HG03159 (cell line): ENCODE results near the gene PCIF1.

ENCODE experiments used
- ATAC-seq: cut with Tn5 transposase; IDR thresholded peaks from one replicate; pipeline ENCODE4 v1.9.1; 2021; ENCODE audit warnings: mild to moderate bottlenecking, moderate library complexity; ENCODE audit not compliant: unreplicated experiment

Gene PCIF1

GRCh38 chr20:45904583-45905504 lies 29.6 kb upstream of the PCIF1 start:
- ATAC-seq: no peak

DNA sequence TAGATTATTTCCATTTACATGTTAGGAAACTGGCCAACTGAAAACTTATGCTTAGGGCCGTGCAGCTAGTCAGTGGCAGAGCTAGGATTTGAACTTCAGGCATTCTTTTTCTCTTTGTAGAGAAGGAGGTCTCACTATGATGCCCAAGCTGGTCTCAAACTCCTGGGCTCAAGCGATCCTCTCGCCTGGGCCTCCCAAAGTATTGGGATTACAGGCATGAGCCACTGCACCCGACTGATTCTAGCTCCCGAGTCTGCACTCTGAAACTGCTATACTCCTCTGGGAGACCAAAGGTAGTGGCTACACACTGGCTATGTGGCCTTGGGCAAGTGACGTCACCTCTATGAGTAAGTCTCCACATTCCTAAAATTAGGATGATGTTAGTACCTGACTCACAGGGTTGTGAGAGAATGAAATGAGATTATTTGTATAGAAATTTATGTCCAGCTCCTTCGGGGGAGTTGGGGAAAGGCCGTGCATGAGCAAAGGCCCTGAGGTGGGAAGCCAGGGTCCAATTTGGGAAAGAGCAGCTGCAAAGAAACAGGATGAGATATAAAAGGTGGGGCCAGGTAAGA lies 28.9 kb upstream of the PCIF1 start:
- ATAC-seq: no peak

DNA sequence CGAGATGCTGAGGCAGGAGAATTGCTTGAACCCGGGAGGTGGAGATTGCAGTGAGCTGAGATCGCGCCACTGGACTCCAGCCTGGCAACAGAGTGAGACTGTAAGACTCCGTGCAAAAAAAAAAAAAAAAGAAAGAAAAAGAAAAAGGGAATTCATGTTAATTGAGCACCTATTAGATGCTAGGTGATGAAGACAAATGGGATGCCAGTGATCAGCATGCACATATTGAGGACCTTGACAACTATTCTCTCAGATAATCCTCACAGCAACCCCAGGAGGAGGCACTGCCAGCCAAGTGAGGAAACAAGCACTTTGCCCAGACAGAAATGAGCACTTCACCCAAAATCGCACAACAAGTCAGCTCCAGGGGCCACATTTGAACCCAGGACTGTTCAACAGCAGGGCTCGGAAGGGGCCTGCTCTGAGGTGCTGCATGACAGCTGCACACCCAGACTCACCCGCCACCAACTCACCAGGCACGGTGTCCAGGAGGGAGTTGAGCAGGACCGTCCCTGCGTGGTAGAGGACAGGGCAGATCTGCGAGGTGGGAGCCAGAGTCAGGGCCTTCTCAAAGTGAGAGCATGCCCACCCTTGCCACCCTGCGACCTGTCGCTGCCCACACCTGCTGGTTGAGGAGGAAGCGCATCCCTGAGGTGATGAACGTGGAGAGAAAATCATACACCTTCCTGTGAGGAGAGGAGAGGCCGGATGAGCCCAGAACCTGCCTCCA lies 27.1 kb upstream of the PCIF1 start:
- no peak for ATAC-seq

- no peak for ATAC-seq
Measured at GRCh38 chr20:45908084-45908483, 26.4 kb upstream of the PCIF1 start.

GRCh38 chr20:45909336-45909808 lies 25.1 kb upstream of the PCIF1 start:
- no peak for ATAC-seq

DNA sequence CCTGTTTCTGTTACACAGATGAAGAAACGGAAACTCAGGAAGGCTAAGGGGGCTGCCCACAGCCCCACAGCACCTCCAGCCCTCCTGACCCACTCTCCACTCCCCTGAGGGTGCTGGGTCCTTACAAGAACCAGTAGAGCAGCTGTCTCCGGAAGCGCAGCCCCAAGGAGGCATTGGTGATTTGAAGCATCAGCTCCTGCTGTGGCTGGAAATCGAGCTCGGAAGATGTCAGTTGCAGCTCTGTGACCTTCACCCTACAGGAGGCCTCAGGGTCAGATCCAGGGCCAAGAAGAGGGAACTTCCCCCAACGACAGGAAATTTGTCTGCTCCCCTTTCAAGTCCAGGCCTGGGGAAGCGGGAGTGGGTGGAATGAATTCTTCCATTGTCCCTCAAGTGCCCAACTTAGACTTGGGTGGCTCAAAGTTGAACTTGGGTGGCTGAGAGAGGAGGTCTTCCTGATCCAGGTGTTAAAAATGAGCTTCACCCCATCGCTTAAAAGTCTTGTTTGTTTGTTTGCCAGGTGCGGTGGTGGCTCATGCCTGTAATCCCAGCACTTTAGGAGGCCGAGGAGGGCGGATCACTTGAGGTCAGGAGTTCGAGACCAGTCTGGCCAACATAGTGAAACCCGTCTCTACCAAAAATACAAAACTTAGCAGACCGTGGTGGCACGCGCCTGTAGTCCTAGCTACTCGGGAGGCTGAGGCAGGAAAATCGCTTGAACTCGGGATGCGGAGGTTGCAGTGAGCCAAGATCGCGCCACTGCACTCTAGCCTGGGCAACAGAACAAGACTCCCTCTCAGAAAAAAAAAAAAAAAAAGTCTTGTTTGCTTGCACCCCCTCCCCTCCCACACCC lies 24.4 kb upstream of the PCIF1 start:
- no peak for ATAC-seq

- ATAC-seq: peak; percentile 89
Measured at GRCh38 chr20:45910670-45911485, 23.6 kb upstream of the PCIF1 start.

GRCh38 chr20:45911486-45912343 lies 22.8 kb upstream of the PCIF1 start, which contains the start of gene PLTP:
Gene PLTP, minus strand, starts transcription at chr20:45912155. Its CDS starts 703 bp downstream, at chr20:45911452.
- ATAC-seq: peak; percentile 4

DNA sequence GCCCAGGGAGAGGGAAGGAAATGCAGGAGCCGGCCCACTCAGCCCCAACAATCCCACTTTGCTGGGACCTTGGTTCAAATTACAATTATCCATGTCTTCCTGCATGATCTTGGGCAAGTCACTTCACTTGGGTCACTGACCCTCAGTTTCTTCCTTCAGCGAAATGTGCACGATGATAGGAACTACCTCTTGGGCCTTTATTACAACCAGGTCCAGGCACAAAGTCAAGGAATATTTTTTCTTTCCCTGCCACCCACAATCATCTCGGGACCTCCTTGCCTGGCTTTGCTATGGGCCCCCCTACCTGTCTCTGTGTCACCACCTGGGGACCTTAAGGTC lies 22.2 kb upstream of the PCIF1 start:
- no peak for ATAC-seq

DNA sequence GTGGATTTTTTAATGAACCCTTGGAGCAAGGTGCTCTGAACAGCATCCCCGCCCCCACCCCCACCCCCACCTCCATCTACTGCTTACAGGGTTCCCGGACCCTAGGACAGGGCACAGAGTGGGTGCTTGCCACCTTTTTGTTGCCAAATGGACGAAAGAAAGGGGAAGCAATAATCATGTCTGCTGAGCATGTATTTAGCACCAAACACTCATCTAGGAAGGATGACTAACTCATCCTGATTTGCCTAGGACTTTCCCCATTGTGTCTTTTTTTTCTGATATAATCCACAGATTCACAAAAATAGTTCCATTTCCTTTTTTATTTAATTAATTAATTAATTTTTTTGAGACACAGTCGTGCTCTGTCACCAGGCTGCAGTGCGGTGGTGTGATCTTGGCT lies 21.4 kb upstream of the PCIF1 start:
- no peak for ATAC-seq

DNA sequence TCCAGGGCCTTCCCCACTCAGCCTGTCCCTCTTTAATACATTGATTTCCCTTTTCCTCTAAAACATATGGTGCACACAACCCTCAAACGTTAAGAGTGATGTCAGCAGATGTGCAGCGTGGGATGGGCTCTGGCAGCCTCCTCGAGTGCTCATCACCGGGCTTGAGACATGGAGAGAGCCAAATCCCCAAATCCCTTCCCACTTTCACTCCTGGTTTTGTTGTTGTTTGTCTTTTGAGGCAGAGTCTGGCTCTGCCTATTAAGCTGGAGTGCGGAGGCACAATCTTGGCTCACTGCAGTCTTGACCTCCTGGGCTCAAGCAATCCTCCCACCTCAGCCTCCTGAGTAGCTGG lies 16.7 kb upstream of the PCIF1 start:
- no peak for ATAC-seq

DNA sequence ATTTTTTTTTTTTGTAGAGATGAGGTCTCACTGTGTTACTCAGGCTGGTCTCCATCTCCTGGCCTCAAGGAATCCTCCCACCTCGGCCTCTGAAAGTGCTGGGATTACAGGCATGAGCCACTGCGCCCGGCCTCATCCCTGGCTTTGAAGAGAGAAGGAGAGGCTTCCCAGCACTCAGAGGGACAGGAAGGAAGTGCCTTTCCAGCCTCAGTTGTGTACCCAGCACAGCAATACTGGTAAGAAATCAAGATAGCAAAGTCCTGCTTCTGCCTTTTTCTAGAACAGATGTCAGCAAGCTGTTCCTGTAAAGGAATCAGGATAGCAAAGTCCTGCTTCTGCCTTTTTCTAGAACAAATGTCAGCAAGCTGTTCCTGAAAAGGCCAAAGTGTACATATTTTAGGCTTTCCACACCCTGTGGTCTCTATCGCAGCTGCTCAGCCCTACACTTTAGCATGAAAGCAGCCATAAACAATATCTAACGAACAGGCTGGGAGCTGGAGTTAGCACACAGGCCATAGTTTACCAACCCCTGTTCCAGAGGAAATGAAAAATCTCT lies 16.2 kb upstream of the PCIF1 start:
- no peak for ATAC-seq

DNA sequence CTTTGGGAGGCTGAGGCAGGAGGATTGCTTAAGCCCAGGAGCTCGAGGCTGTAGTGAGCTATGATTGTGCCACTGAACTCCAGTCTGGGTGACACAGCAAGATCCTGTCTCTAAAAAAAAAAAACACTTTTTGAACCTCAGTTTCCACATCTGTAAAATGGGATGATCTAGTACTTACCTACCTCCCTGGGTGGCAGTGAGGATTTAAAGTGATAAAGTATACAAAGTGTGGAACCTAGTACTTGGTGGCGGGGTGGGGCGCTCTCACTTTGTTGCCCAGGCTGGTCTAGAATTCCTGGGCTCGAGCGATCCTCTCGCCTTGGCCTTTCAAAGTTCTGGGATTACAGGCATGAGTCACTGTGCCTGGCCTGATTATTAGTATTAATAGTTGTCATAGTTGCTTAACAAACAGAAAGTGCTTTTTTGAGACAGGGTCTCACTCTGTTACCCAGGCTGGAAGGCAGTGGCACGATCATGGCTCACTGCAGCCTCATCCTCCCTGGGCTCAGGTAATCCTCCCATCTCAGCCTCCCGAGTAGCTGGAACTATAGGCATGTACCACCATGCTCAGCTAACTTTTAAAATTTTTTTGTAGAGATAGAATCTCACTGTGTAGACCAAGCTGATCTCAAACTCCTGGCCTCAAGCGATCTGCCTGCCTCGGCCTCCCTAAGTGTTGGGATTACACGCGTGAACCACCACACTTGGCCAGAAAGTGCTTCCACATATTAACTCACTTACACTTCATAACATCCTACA lies 15.5 kb upstream of the PCIF1 start:
- ATAC-seq: no peak

DNA sequence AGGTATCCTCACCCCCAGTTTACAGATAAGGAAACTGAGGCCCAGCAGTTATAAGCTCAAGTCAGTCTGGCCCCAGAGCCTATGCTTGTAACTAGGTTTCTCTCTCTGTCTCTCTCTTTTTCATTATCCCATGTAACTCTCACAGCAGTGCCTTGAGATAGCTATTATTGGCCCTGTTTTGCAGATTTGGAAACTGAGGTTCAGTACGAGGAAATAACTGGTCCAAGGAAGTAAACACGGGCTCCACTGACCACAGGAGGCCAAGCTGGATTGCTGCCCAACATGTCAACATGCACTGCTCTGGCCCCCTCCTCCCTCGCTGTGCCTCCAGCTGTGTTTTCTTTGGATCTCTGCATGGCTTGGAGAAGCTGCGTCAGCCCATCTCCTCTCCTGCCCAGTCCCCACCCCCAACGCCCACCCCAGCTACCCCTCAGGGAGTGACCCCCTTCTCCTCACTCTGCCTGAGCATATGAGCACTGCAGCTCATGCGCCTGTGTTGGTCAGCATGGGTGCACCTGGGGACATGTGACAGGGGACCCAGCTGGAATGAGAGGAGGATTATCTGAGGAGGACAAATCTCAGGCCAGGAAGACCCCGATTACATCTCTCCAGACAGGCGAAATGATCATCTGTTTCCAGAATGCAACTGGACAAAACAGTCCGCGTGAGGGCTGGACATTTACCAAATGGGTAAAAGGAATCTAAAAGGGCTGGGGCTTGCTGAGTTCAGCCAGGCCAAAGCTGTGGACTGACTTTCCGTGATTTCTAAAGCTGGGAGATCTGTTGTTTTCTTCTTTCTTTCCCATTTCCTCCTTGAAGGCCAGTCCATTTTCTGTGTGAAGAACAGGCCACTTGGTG lies 14.7 kb upstream of the PCIF1 start:
- no peak for ATAC-seq

GRCh38 chr20:45920462-45921336 lies 13.8 kb upstream of the PCIF1 start:
- ATAC-seq: no peak
